Mesendoderm (in vitro differentiated cells): ENCODE data around the gene BMX.
A peak's percentile ranks its signal among the peaks of the same experiment; 100 is the strongest.

ENCODE experiments used
- DNase-seq: peaks from one replicate; pipeline ENCODE4 v3.0.0; 2013
- H2AK5ac ChIP-seq: 2 replicates; pipeline ENCODE4 v1.6.1; 2013; ENCODE audit warnings: low read length, inconsistent platforms
- H2BK120ac ChIP-seq: 2 replicates; pipeline ENCODE4 v1.6.1; 2013; ENCODE audit warnings: low read depth, mild to moderate bottlenecking, low read length, moderate library complexity, mixed read lengths
- H2BK15ac ChIP-seq: replicated peaks from 2 replicates; pipeline ENCODE4 v1.6.1; 2013; ENCODE audit warnings: low read depth, mild to moderate bottlenecking, moderate library complexity
- H2BK5ac ChIP-seq: 2 replicates; pipeline ENCODE4 v1.6.1; 2013; ENCODE audit warnings: low read length, inconsistent platforms
- H3K18ac ChIP-seq: 2 replicates; pipeline ENCODE4 v1.6.1; 2013; ENCODE audit warnings: mild to moderate bottlenecking, low read length, mixed read lengths
- H3K23ac ChIP-seq: one replicate; pipeline ENCODE4 v1.6.1; 2013; ENCODE audit warnings: low read length
- H3K27ac ChIP-seq: 2 replicates; pipeline ENCODE4 v1.5.1; 2013; ENCODE audit warnings: low read depth, mild to moderate bottlenecking, inconsistent platforms, low read length, moderate library complexity
- H3K27me3 ChIP-seq: 2 replicates; pipeline ENCODE4 v1.6.1; 2013; ENCODE audit warnings: low read length, control low read depth, mild to moderate bottlenecking, inconsistent platforms; ENCODE audit not compliant: insufficient read depth, poor library complexity
- H3K36me3 ChIP-seq: 2 replicates; pipeline ENCODE4 v1.6.1; 2013; ENCODE audit warnings: low read length, inconsistent platforms; ENCODE audit not compliant: control insufficient read depth, insufficient read depth
- H3K4ac ChIP-seq: one replicate; pipeline ENCODE4 v1.6.1; 2013; ENCODE audit warnings: low read depth, mild to moderate bottlenecking, low read length, moderate library complexity
- H3K4me1 ChIP-seq: 2 replicates; pipeline ENCODE4 v1.6.1; 2013; ENCODE audit warnings: low read depth, low read length, inconsistent platforms; ENCODE audit not compliant: control insufficient read depth
- H3K4me2 ChIP-seq: 2 replicates; pipeline ENCODE4 v1.6.1; 2013; ENCODE audit warnings: low read length
- H3K4me3 ChIP-seq: 2 replicates; pipeline ENCODE4 v1.5.1; 2013; ENCODE audit warnings: mild to moderate bottlenecking, low read length
- H3K56ac ChIP-seq: one replicate; pipeline ENCODE4 v1.6.1; 2013; ENCODE audit warnings: low read length
- H3K79me1 ChIP-seq: 2 replicates; pipeline ENCODE4 v1.6.1; 2013; ENCODE audit warnings: low read length, inconsistent platforms
- H3K79me2 ChIP-seq: 2 replicates; pipeline ENCODE4 v1.6.1; 2013; ENCODE audit warnings: mild to moderate bottlenecking, low read length; ENCODE audit not compliant: control insufficient read depth, insufficient read depth
- H3K9ac ChIP-seq: 2 replicates; pipeline ENCODE4 v1.6.1; 2013; ENCODE audit warnings: low read length, inconsistent platforms
- H4K5ac ChIP-seq: one replicate; pipeline ENCODE4 v1.6.1; 2013; ENCODE audit warnings: low read length
- H4K8ac ChIP-seq: one replicate; pipeline ENCODE4 v1.6.1; 2013; ENCODE audit warnings: low read depth, mild to moderate bottlenecking, control low read depth, low read length, moderate library complexity
- WGBS: extraction: QIAGEN DNeasy Blood & Tissue Kit; methylation state at CpG from one replicate; pipeline ENCODE4 v1.1.7; 2013; ENCODE audit warnings: low lambda C conversion rate, missing lambda C conversion rate; ENCODE audit not compliant: insufficient coverage; ENCODE audit errors: extremely low coverage; 5-methylcytosine and 5-hydroxymethylcytosine counted together

Gene BMX

GRCh38 chrX:15522464-15522863 is 21.9 kb downstream of the BMX start:
- Histone ChIP-seq H4K8ac (no peak overlapping the region), H3K79me2 (no peaks in the 10 kb centered on the region), H3K23ac (no peak overlapping the region), H2BK120ac (no peak overlapping the region), H3K56ac (no peak overlapping the region), H3K18ac (no peak overlapping the region), H2AK5ac (no peak overlapping the region), H3K36me3 (no peaks in the 10 kb centered on the region), H3K79me1 (no peaks in the 10 kb centered on the region), H2BK15ac (no peak overlapping the region), H3K27me3 (no peaks in the 10 kb centered on the region), H2BK5ac (no peak overlapping the region), H3K4me3 (no peak overlapping the region), H3K4ac (no peak overlapping the region), H3K4me1 (no peaks in the 10 kb centered on the region), H3K9ac (no peak overlapping the region), H4K5ac (no peak overlapping the region), H3K27ac (no peak overlapping the region), H3K4me2 (no peak overlapping the region)
- no peak for DNase-seq
- WGBS = no CpG with 5 or more reads among the region's 3 CpGs

- Histone ChIP-seq H4K8ac (no peak overlapping the region), H3K36me3 (no peaks in the 10 kb centered on the region), H2AK5ac (no peak overlapping the region), H3K18ac (no peak overlapping the region), H3K27ac (no peak overlapping the region), H4K5ac (no peak overlapping the region), H3K4me2 (no peak overlapping the region), H3K56ac (no peak overlapping the region), H3K79me2 (no peaks in the 10 kb centered on the region), H2BK5ac (no peak overlapping the region), H3K4me3 (no peak overlapping the region), H3K9ac (no peak overlapping the region), H3K79me1 (no peaks in the 10 kb centered on the region), H3K4me1 (no peaks in the 10 kb centered on the region), H2BK120ac (no peak overlapping the region), H3K23ac (no peak overlapping the region), H3K4ac (no peak overlapping the region), H3K27me3 (no peaks in the 10 kb centered on the region), H2BK15ac (no peak overlapping the region)
- peak; percentile 18 for DNase-seq
These were observed 22.5 kb downstream of the BMX start for GRCh38 chrX:15523088-15523487.

DNA sequence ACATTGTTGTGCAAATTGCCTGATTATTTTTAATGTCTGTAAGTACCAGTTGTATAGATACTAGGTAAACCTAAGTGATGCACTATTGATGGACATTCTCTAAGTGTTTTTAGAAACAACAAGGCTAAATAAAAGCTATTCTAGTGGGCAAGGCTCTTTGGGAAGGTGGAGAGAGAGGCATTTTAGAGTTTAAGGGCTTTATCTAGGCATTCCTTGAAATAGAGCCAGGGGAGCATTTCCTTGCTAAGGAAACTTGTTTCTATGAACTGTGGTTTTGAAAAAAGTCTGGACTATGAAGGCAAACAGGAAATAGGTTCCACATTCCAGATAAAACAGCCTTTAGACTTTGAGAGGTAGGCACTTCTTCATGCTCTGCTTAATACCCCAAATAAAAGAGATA is 23.8 kb downstream of the BMX start:
- Histone ChIP-seq H3K4me3 (no peak overlapping the region), H2BK5ac (no peak overlapping the region)
- DNase-seq = no peak

GRCh38 chrX:15525664-15526416 is 25.2 kb downstream of the BMX start:
- no peak for DNase-seq
- H3K18ac ChIP-seq = no peak overlapping the region
- no peak overlapping the region for H3K56ac ChIP-seq
- H3K4me3 ChIP-seq = no peak overlapping the region
- H3K4ac ChIP-seq = no peak overlapping the region
- no peak overlapping the region for H2BK15ac ChIP-seq
- no peak overlapping the region for H2BK120ac ChIP-seq
- H4K5ac ChIP-seq = no peak overlapping the region
- H3K4me2 ChIP-seq = no peak overlapping the region
- no peak overlapping the region for H4K8ac ChIP-seq
- H3K27ac ChIP-seq = no peak overlapping the region
- H3K27me3 ChIP-seq = no peaks in the 10 kb centered on the region
- H2AK5ac ChIP-seq = no peak overlapping the region
- no peaks in the 10 kb centered on the region for H3K79me2 ChIP-seq
- no peak overlapping the region for H2BK5ac ChIP-seq
- H3K23ac ChIP-seq = no peak overlapping the region
- no peaks in the 10 kb centered on the region for H3K36me3 ChIP-seq
- no peak overlapping the region for H3K9ac ChIP-seq
- no CpG with 5 or more reads among the region's 8 CpGs for WGBS
- no peaks in the 10 kb centered on the region for H3K79me1 ChIP-seq
- no peaks in the 10 kb centered on the region for H3K4me1 ChIP-seq

More for the DNA sequence above, 23.8 kb downstream of the BMX start:
- Histone ChIP-seq H3K56ac (no peak overlapping the region), H3K23ac (no peak overlapping the region), H3K27me3 (no peaks in the 10 kb centered on the region), H2AK5ac (no peak overlapping the region), H2BK15ac (no peak overlapping the region), H4K8ac (no peak overlapping the region), H3K4ac (no peak overlapping the region), H3K79me1 (no peaks in the 10 kb centered on the region), H3K18ac (no peak overlapping the region), H3K36me3 (no peaks in the 10 kb centered on the region), H3K4me2 (no peak overlapping the region), H4K5ac (no peak overlapping the region), H3K9ac (no peak overlapping the region), H3K4me1 (no peaks in the 10 kb centered on the region), H3K79me2 (no peaks in the 10 kb centered on the region), H3K27ac (no peak overlapping the region), H2BK120ac (no peak overlapping the region)

DNA sequence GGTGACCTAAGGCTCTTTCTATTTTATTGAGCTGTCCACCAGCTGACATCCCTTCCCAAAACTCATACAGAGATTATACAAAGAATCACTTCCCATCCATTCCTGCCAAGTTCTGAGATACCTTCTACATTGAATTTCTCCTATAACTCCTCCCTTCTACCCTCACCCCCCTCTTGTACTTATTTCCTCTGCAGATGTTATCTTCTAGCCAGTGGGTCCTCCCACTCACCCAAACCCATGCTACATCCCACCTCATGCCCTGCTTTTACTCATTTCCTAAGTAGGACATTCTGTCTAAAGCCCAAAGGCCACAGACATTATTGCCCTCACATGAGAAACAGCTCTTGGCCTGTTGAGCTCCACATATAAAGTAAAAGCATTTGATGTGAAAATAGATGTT is 28.6 kb downstream of the BMX start:
- H4K8ac ChIP-seq = no peak overlapping the region
- no peak overlapping the region for H3K56ac ChIP-seq
- no peak overlapping the region for H2BK120ac ChIP-seq

DNA sequence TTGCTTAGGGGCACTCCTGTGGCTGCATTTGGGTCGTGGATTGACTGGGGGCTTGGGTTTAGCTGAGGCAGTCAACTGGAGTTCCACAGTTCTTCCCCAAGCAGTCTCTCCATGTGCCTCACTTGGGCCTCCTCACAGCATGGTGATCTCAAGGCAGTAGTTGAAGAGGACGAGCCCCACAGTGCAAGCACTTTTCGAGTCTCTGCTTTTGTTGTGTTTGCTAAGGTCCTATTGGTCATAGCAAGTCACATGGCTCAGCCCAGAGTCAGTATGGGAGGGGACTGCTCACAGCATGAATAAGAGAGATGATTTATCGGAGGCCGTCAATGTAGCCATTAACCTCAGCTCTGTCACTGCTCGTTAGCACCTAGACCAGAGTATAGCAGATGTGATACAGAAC is 29.7 kb downstream of the BMX start:
- Histone ChIP-seq H3K4me2 (no peak overlapping the region), H2BK120ac (no peak overlapping the region), H3K79me2 (no peaks in the 10 kb centered on the region), H3K9ac (no peak overlapping the region), H2BK5ac (no peak overlapping the region), H3K27ac (no peak overlapping the region), H3K27me3 (no peaks in the 10 kb centered on the region), H2AK5ac (no peak overlapping the region), H3K4ac (no peak overlapping the region), H3K18ac (no peak overlapping the region), H3K4me3 (no peak overlapping the region), H3K79me1 (no peaks in the 10 kb centered on the region), H3K23ac (no peak overlapping the region), H4K5ac (no peak overlapping the region), H3K4me1 (no peaks in the 10 kb centered on the region), H3K56ac (no peak overlapping the region), H3K36me3 (no peaks in the 10 kb centered on the region), H4K8ac (no peak overlapping the region), H2BK15ac (no peak overlapping the region)
- peak; percentile 15 for DNase-seq
- WGBS = no CpG with 5 or more reads among the region's 6 CpGs

More for the DNA sequence above, 28.6 kb downstream of the BMX start:
- Histone ChIP-seq H3K36me3 (no peaks in the 10 kb centered on the region), H3K27me3 (no peaks in the 10 kb centered on the region), H3K27ac (no peak overlapping the region), H3K4me3 (no peak overlapping the region), H3K79me2 (no peaks in the 10 kb centered on the region), H3K4ac (no peak overlapping the region), H3K4me1 (no peaks in the 10 kb centered on the region), H3K4me2 (no peak overlapping the region), H3K23ac (no peak overlapping the region), H3K9ac (no peak overlapping the region), H3K79me1 (no peaks in the 10 kb centered on the region), H3K18ac (no peak overlapping the region), H2AK5ac (no peak overlapping the region), H2BK15ac (no peak overlapping the region), H2BK5ac (no peak overlapping the region), H4K5ac (no peak overlapping the region)
- DNase-seq = no peak
